ENCODE results near the gene TSPO.

The TSPO gene

GRCh38 chr22:43179146-43179910 is 28.0 kb downstream of the TSPO start:
- no peak for DNase-seq (ENCODE audit: low spot score)

- DNase-seq (ENCODE audit: low spot score) = no peak
Observed at GRCh38 chr22:43179911-43180195, 28.5 kb downstream of the TSPO start.

GRCh38 chr22:43180670-43181069 is 29.3 kb downstream of the TSPO start:
- DNase-seq (ENCODE audit: low spot score) = no peak

GRCh38 chr22:43181321-43182076 is 30.1 kb downstream of the TSPO start:
- DNase-seq (ENCODE audit: low spot score) = no peak

GRCh38 chr22:43182118-43182517 is 30.8 kb downstream of the TSPO start:
- no peak for DNase-seq (ENCODE audit: low spot score)

GRCh38 chr22:43182726-43183125 is 31.4 kb downstream of the TSPO start:
- DNase-seq (ENCODE audit: low spot score) = no peak

GRCh38 chr22:43183496-43184277 is 32.3 kb downstream of the TSPO start:
- no peak for DNase-seq (ENCODE audit: low spot score)

- peak; percentile 34 for DNase-seq (ENCODE audit: low spot score)
Observed at GRCh38 chr22:43185860-43186261, 34.5 kb downstream of the TSPO start.

- DNase-seq (ENCODE audit: low spot score) = peak; percentile 93
Observed at GRCh38 chr22:43186272-43187170, 35.2 kb downstream of the TSPO start, which contains the start of gene TTLL12. TSS of gene TTLL12 (minus strand) at chr22:43187134. CDS start at chr22:43187069, 65 bp downstream.

- peak; percentile 97 for DNase-seq (ENCODE audit: low spot score)
Observed at GRCh38 chr22:43187171-43188099, 36.1 kb downstream of the TSPO start.

- no peak for DNase-seq (ENCODE audit: low spot score)
Observed at GRCh38 chr22:43188829-43189545, 37.6 kb downstream of the TSPO start.

- DNase-seq (ENCODE audit: low spot score) = no peak
Observed at GRCh38 chr22:43191831-43192230, 40.5 kb downstream of the TSPO start.

- peak; percentile 28 for DNase-seq (ENCODE audit: low spot score)
Observed at GRCh38 chr22:43197271-43197941, 46.0 kb downstream of the TSPO start.

GRCh38 chr22:43198126-43198525 is 46.8 kb downstream of the TSPO start:
- DNase-seq (ENCODE audit: low spot score) = no peak

- no peak for DNase-seq (ENCODE audit: low spot score)
Observed at GRCh38 chr22:43198936-43199335, 47.6 kb downstream of the TSPO start.

- DNase-seq (ENCODE audit: low spot score) = no peak
Observed at GRCh38 chr22:43199541-43199940, 48.2 kb downstream of the TSPO start.

- no peak for DNase-seq (ENCODE audit: low spot score)
Observed at GRCh38 chr22:43200031-43200430, 48.7 kb downstream of the TSPO start.

- no peak for DNase-seq (ENCODE audit: low spot score)
Observed at GRCh38 chr22:43200555-43200954, 49.2 kb downstream of the TSPO start.

- DNase-seq (ENCODE audit: low spot score) = no peak
Observed at GRCh38 chr22:43201486-43202219, 50.3 kb downstream of the TSPO start.

All from GM03348 (cell line).